Rectal smooth muscle tissue (tissue), 1 donor: Measurements from ENCODE around the gene BCL2L2.
"Not testable (repeated sequence)": the region's sequence is repeated elsewhere in the genome, so short reads cannot be mapped to it uniquely, and the experiment has no call there.

ENCODE experiments used
- H3K27ac ChIP-seq: one replicate; pipeline ENCODE4 v1.7.0; 2013; ENCODE audit warnings: low read depth, low read length, inconsistent platforms
- H3K27me3 ChIP-seq: one replicate; pipeline ENCODE4 v1.7.0; 2013; ENCODE audit warnings: low read length; ENCODE audit not compliant: control insufficient read depth, insufficient read depth
- H3K36me3 ChIP-seq: one replicate; pipeline ENCODE4 v1.7.0; 2013; ENCODE audit warnings: low read length; ENCODE audit not compliant: control insufficient read depth, insufficient read depth
- H3K4me1 ChIP-seq: one replicate; pipeline ENCODE4 v1.7.0; 2013; ENCODE audit warnings: low read length; ENCODE audit not compliant: control insufficient read depth, insufficient read depth
- H3K4me3 ChIP-seq: one replicate; pipeline ENCODE4 v1.7.0; 2013; ENCODE audit warnings: low read length
- H3K9ac ChIP-seq: one replicate; pipeline ENCODE4 v1.7.0; 2013; ENCODE audit warnings: low read length

Gene BCL2L2

GRCh38 chr14:23306412-23307145 lies at the start of gene BCL2L2:
TSS of gene BCL2L2 (plus strand) at chr14:23306833. CDS start at chr14:23307768, 935 bp downstream.
- Histone ChIP-seq H3K27ac (peak within 1 kb of the TSS; percentile 87), H3K4me3 (peak within 1 kb of the TSS; percentile 93), H3K4me1 (peaks cover 16% of the 10 kb centered on the region), H3K9ac (peak within 1 kb of the TSS; percentile 43), H3K36me3 (peaks cover 10% of the 10 kb centered on the region), H3K27me3 (no peaks in the 10 kb centered on the region)

- no peak overlapping the region for H3K4me3 ChIP-seq
- no peaks in the 10 kb centered on the region for H3K36me3 ChIP-seq
- no peak overlapping the region for H3K27ac ChIP-seq
- no peak overlapping the region for H3K9ac ChIP-seq
- no peaks in the 10 kb centered on the region for H3K27me3 ChIP-seq
- H3K4me1 ChIP-seq = no peaks in the 10 kb centered on the region
These were observed 48.4 kb upstream of the BCL2L2 start for GRCh38 chr14:23258256-23258655.

GRCh38 chr14:23259426-23259825 lies 47.2 kb upstream of the BCL2L2 start:
- Histone ChIP-seq H3K36me3 (no peaks in the 10 kb centered on the region), H3K4me1 (no peaks in the 10 kb centered on the region), H3K4me3 (no peak overlapping the region), H3K27me3 (no peaks in the 10 kb centered on the region), H3K9ac (no peak overlapping the region), H3K27ac (no peak overlapping the region)

- not testable (repeated sequence) for H3K4me1 ChIP-seq, H3K27me3 ChIP-seq, H3K4me3 ChIP-seq, H3K9ac ChIP-seq, H3K36me3 ChIP-seq, H3K27ac ChIP-seq
These were observed 45.8 kb upstream of the BCL2L2 start for GRCh38 chr14:23260849-23261248.

GRCh38 chr14:23269193-23269592 lies 37.4 kb upstream of the BCL2L2 start:
- Histone ChIP-seq H3K4me3 (no peak overlapping the region), H3K27ac (no peak overlapping the region), H3K9ac (no peak overlapping the region), H3K36me3 (no peaks in the 10 kb centered on the region), H3K27me3 (no peaks in the 10 kb centered on the region), H3K4me1 (no peaks in the 10 kb centered on the region)

GRCh38 chr14:23275412-23275811 lies 31.2 kb upstream of the BCL2L2 start:
- no peak overlapping the region for H3K4me3 ChIP-seq
- H3K27ac ChIP-seq = no peak overlapping the region
- peaks cover 2% of the 10 kb centered on the region for H3K36me3 ChIP-seq
- no peaks in the 10 kb centered on the region for H3K27me3 ChIP-seq
- H3K9ac ChIP-seq = no peak overlapping the region
- H3K4me1 ChIP-seq = no peaks in the 10 kb centered on the region

- H3K4me3 ChIP-seq = no peak overlapping the region
- H3K27ac ChIP-seq = no peak overlapping the region
These were observed 29.4 kb upstream of the BCL2L2 start for GRCh38 chr14:23277189-23277588.

GRCh38 chr14:23277928-23278327 lies 28.7 kb upstream of the BCL2L2 start:
- not testable (repeated sequence) for H3K27ac ChIP-seq, H3K4me3 ChIP-seq, H3K36me3 ChIP-seq, H3K27me3 ChIP-seq, H3K4me1 ChIP-seq, H3K9ac ChIP-seq

More at GRCh38 chr14:23277189-23277588, 29.4 kb upstream of the BCL2L2 start:
- H3K4me1 ChIP-seq = no peaks in the 10 kb centered on the region
- H3K27me3 ChIP-seq = no peaks in the 10 kb centered on the region
- peaks cover 2% of the 10 kb centered on the region for H3K36me3 ChIP-seq
- no peak overlapping the region for H3K9ac ChIP-seq

- Histone ChIP-seq H3K27ac (no peak overlapping the region), H3K4me3 (no peak overlapping the region), H3K36me3 (no peaks in the 10 kb centered on the region), H3K4me1 (peaks cover 2% of the 10 kb centered on the region), H3K9ac (no peak overlapping the region), H3K27me3 (no peaks in the 10 kb centered on the region)
These were observed 25.4 kb upstream of the BCL2L2 start for GRCh38 chr14:23281247-23281646.

GRCh38 chr14:23284654-23285529 lies 21.7 kb upstream of the BCL2L2 start:
- Histone ChIP-seq H3K4me1 (peaks cover 8% of the 10 kb centered on the region), H3K36me3 (no peaks in the 10 kb centered on the region), H3K4me3 (peak overlapping the region; percentile 85), H3K27ac (peak overlapping the region; percentile 91), H3K9ac (peak overlapping the region; percentile 86), H3K27me3 (no peaks in the 10 kb centered on the region)

GRCh38 chr14:23285530-23286019 lies 21.1 kb upstream of the BCL2L2 start:
- Histone ChIP-seq H3K4me3 (peak overlapping the region; percentile 85), H3K27me3 (no peaks in the 10 kb centered on the region), H3K9ac (peak overlapping the region; percentile 86), H3K4me1 (peaks cover 8% of the 10 kb centered on the region), H3K36me3 (no peaks in the 10 kb centered on the region), H3K27ac (peak overlapping the region; percentile 91)

GRCh38 chr14:23286020-23286901 lies 20.4 kb upstream of the BCL2L2 start, which contains the start of gene HOMEZ:
TSS of gene HOMEZ (minus strand) at chr14:23286132. CDS start at chr14:23285952, 180 bp downstream.
- Histone ChIP-seq H3K36me3 (no peaks in the 10 kb centered on the region), H3K27ac (peak within 1 kb of the TSS; percentile 96), H3K4me3 (peak within 1 kb of the TSS; percentile 85), H3K9ac (peak within 1 kb of the TSS; percentile 90), H3K27me3 (no peaks in the 10 kb centered on the region), H3K4me1 (peaks cover 8% of the 10 kb centered on the region)
